Vagina (tissue), 2 donors: ENCODE data around the gene THAP2.
A peak's percentile ranks its signal among the peaks of the same experiment; 100 is the strongest.

Experiments used
- CTCF ChIP-seq, 3 experiments: fragments of 450-650 bp in 2 of 3; fragments of 200-600 bp in 1 of 3; sonication (generic) in 1 of 3; IDR thresholded peaks; one replicate each; pipeline ENCODE4 v1.5.1; 2017 to 2019; ENCODE audit warnings: antibody characterized with exemption in 3 of 3, mild to moderate bottlenecking in 2 of 3, moderate library complexity in 2 of 3
- POLR2A ChIP-seq, 2 donors: fragments of 450-650 bp; IDR thresholded peaks; one replicate each; pipeline ENCODE4 v1.6.1; 2017; ENCODE audit warnings: antibody characterized with exemption in 2 of 2, mild to moderate bottlenecking in 2 of 2, moderate library complexity in 2 of 2

DNA sequence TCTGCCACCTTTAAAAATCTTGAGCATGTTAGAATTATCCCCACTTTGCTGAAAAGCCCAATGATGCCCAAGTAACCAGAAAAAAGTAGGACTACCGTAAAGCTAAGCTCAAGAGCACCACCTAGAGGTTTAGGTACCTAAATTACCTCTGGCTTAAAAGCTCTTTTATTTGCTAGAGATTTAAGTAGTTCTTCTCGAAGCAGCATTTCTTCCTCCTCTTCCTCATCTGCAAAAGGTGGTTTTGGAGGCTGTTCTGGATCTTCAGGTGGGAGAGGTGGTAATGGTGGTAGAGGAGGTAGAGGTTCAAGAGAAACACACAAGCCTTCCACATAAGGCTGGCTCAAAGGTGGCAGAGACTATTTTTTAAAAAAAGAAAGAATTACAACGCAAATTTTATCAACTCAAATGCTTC is 27.4 kb upstream of the THAP2 start:
- TF ChIP-seq CTCF (IDR thresholded peaks at IDR 0.05) (peak in 2 of 3 experiments; percentile 37 to 66), POLR2A (IDR thresholded peaks at IDR 0.05) (no peak)
